HL-60/S4 treated with retinoic acid at 250 ng/mL for 4 days and 3 days (cell line): Measurements from ENCODE around the gene ARSB.
"Not testable (repeated sequence)": the region's sequence is repeated elsewhere in the genome, so short reads cannot be mapped to it uniquely, and the experiment has no call there.

Experiments
- in situ Hi-C: fragments of 300-500 bp; cut with MboI; formaldehyde crosslinking; loops from 2 replicates; pipeline ENCODE4 v1.7.0; 2022; ENCODE audit warnings: low sequenced_read_pairs

ARSB gene

DNA sequence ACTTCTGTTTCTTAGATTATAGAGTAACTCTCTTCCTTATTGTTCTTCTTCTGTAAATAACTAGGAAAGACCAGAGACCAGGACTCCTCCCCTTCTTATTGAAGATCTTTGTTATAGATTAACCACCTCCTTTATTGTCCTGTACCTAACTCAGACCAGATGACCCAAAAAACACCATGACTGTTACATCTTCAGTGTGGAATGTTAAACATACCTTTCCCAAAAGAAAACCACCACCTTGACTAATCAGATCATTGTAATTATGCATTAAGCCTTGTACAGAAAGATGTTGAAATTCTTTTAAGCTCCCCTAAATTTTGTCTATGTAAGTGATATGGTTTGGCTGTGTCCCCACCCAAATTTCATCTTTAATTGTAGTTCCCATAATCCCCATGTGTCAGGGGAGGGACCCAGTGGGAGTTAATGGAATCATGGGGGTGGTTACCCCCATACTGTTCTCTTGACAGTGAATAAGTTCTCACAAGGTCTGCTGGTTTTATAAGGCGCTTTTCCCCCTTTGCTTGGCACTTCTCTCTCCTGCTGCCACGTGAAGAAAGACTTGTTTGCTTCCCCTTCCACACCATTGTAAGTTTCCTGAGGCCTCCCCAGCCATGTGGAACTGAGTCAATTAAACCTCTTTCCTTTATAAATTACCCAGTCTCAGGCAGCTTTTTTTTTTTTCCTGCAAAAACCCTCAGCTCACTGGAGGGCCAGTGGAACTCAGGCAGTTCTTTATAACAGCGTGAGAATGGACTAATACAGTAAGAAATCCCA, 26.3 kb downstream of the ARSB start:
- in situ Hi-C loops, result no loop called here

DNA sequence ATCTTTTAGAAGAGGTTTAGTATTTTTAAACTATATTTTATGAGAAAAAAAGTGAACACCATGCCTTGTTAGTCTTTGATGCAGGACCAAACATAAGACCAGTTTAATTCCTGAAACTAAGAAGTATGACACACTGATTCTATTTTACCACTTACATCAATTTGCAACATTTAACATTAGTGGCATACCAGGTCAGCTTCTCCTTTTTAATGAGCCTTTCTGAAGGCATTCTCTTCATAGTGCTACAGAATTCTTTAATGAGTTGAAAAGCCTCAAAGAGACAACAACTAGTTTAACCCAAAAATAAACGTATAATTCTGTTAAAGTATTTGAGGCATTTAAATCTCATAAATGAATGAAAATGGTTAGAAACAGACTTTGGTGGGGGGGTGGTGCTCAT, 28.2 kb downstream of the ARSB start:
- in situ Hi-C loops, result no loop called here

DNA sequence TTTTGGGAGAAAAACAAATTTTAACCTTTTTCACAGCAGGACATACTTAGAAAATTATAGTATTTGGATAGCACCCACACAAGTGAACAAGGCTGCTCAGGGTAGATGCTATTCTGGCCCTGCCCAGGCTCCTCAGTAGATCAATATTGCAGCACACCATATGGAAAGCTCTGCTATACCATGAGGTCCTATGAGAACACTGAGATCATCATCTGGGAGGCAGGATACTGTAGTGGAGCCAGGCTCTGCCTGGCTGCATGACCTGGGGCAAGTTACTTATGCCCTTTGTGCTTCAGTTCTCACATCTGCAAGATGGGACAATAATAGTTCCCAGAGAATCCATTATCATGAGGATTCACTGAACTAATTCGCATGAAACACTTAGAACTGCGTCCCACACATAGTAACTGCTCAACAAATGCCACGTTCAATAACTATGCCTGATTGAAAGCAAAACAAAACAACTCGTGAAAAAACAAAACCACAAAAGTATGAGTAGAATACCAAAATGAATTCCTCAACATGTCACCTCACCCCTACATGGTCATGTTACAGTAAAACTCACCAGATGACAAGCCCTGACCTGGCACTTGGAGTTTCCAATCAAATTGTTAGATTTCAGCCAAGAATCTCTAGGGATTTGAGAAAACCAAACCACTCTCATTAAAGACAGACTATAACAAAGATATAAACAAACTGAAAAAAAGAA, 31.9 kb downstream of the ARSB start:
- in situ Hi-C loops, result no loop called here

- in situ Hi-C loops, result no loop called here
These were observed 54.4 kb downstream of the ARSB start for GRCh38 chr5:78930721-78931120.

DNA sequence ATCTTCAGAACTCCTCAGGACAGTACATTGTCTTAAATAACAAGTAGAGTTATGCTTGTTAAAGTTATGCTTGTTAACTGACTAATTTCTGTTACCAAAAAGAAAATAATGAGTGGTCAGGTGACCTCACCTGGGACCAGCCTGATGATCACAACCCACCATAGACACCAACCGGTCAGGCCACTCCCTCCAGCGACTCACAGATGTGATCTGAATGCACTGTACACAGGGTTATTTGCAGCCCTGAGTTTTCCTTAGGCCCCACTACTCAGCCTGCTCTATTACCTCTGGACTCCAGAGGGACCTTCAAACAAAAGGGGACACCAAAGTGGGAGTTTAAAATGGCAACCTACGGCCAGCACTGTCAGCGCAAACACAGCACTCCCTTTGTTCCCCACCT, 55.3 kb downstream of the ARSB start:
- in situ Hi-C loops, result no loop called here

GRCh38 chr5:78927657-78928282, 57.3 kb downstream of the ARSB start:
- in situ Hi-C loops, result no loop called here

DNA sequence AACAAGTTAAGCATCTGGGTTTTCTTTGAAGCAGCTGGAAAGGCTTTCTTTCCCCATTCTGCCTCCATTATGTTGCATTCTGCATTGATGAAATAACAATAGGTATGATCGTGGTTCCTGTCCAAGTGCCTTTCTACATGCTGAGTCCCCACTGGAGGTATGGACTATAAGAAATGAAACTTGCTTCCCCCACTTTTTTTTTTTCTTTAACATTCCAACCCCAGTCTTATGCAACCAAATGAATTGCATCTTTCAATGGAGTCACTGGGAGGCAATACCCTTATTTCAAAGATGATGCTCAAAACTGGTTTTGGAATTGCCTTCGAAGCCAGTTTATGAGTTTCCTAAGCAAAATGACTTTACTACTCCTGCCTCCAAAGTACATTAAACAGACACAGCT, 58.9 kb downstream of the ARSB start:
- in situ Hi-C loops, result no loop called here

GRCh38 chr5:78925129-78925876, 59.8 kb downstream of the ARSB start:
- in situ Hi-C loops, result no loop called here

- in situ Hi-C loops, result no loop called here
These were observed 61.5 kb downstream of the ARSB start for GRCh38 chr5:78923622-78923970.

- in situ Hi-C loops, result no loop called here
These were observed 62.1 kb downstream of the ARSB start for GRCh38 chr5:78922879-78923621.

DNA sequence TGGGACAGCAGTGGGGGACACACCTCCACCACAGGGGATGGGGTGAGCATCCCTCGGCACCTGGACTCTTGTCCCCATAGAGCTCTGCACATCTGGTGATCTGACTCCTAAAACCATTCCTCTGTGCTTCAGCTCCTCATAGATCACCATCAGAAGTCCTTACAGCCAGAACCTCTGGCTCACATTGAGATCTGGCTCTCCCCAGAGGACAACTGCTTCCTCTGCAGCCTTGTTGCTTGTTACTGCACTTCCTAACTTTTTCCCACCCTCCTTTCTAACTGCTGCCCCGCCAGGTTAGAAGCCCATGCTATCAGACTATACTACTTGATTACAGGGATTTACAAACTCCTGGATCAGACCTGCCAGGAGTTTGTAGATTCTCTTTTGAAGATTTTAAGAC, 64.5 kb downstream of the ARSB start:
- in situ Hi-C loops, result no loop called here

GRCh38 chr5:78919796-78920195, 65.3 kb downstream of the ARSB start:
- in situ Hi-C loops, result no loop called here

- in situ Hi-C loops, result no loop called here
These were observed 69.1 kb downstream of the ARSB start for GRCh38 chr5:78916044-78916443.

GRCh38 chr5:78915170-78915569, 69.9 kb downstream of the ARSB start:
- in situ Hi-C loops, result no loop called here

GRCh38 chr5:78912811-78913210, 72.3 kb downstream of the ARSB start:
- in situ Hi-C loops, result no loop called here

- in situ Hi-C loops, result no loop called here
These were observed 72.9 kb downstream of the ARSB start for GRCh38 chr5:78912085-78912771.

DNA sequence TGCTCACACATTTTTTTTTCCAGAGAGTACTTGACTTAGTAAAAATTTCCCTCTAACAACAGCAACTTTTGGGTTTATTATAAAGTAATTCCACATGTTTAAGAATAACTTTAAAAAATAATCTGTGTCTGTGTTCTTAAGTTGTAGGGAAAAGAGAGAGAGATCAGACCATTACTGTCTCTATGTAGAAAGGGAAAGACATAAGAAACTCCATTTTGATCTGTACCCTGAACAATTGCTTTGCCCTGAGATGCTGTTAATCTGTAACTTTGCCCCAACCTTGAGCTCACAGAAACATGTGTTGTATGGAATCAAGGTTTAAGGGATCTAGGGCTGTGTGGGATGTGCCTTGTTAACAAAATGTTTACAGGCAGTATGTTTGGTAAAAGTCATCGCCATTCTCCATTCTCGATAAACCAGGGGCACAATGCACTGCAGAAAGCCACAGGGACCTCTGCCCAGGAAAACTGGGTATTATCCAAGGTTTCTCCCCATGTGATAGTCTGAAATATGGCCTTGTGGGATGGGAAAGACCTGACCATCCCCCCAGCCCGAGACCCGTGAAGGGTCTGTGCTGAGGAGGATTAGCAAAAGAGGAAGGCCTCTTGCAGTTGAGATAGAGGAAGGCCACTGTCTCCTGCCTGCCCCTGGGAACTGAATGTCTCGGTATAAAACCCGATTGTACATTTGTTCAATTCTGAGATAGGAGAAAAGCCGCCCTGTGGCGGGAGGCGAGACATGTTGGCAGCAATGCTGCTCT, 75.7 kb downstream of the ARSB start:
- in situ Hi-C loops, result not testable (repeated sequence)

DNA sequence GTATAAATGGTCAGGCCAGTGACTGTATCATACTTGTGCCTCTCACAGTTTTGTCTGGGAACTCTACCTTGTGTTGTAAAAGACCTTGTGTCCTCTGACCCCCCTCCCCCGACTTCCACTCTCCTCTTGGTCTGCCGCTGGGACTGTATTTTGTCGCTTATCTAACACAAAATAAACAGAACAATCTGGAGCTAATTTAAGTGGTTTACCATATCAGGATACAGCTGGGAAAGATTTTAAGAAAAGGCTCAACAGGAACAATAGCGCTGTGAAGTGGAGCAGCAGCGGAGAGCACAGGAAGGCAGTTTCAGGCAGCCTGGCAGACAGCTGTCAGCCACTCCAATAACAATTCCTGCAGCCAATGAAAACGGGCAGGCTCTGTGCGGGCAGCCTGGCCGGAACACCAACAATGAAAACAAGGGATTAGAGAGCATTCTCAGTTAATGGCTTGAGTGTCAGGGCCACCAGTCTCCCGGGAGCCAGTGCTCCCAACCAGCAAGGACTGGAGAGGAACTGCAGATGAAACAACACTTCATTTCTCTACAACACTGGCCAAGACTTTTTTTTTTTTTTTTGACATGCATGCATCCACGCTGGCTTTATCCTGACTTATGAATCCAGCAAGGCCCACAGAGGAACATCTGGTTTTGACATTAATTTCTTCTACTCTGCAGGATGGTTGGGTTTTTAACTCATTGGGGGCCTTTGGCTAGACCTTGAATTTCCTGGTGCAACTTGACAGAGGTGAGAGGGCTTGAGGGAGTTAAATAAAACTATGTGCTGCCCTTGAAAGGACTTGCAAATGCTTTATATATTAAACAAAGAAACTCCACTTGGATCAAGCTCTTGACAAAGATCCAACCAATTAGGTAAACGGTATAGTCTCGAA, 76.7 kb downstream of the ARSB start:
- in situ Hi-C loops, result no loop called here
